CD14-positive monocyte (primary cell): Measurements from ENCODE around the gene EIF4A3. TPM values are rescaled to one million over a fixed set of nuclear protein-coding genes. Genes with fewer than 3 reads are reported as not detected.
A peak's percentile ranks its signal among the peaks of the same experiment; 100 is the strongest.

ENCODE experiments used
- DNase-seq, 3 donors: peaks; one replicate each; pipeline ENCODE4 v3.0.0-alpha.2; 2011 to 2022
- H2AFZ ChIP-seq: 2 replicates; pipeline ENCODE4 v1.6.0; 2012; ENCODE audit warnings: mild to moderate bottlenecking, low read depth, low read length, inconsistent platforms; ENCODE audit not compliant: insufficient read depth, poor library complexity, severe bottlenecking
- H3K27ac ChIP-seq, 2 donors: 1 replicate in 1 of 2; 2 replicates in 1 of 2; pipeline ENCODE4 v1.5.1; 2012 to 2013; ENCODE audit warnings: low read length in 2 of 2, control low read depth in 1 of 2, inconsistent platforms in 1 of 2, low read depth in 1 of 2, mild to moderate bottlenecking in 1 of 2
- H3K27me3 ChIP-seq, 2 donors: one replicate each; pipeline versions ENCODE4 v1.6.0 to v1.6.1; 2011 to 2013; ENCODE audit warnings: low read length in 2 of 2; ENCODE audit not compliant: control insufficient read depth in 2 of 2, insufficient read depth in 2 of 2
- H3K36me3 ChIP-seq, 2 donors: replicated peaks in 1 of 2; 1 replicate in 1 of 2; 2 replicates in 1 of 2; pipeline versions ENCODE4 v1.5.1 to v1.6.1; 2012 to 2013; ENCODE audit warnings: low read length in 2 of 2, control low read depth in 1 of 2, inconsistent platforms in 1 of 2, mild to moderate bottlenecking in 1 of 2; ENCODE audit not compliant: insufficient read depth in 2 of 2, control insufficient read depth in 1 of 2
- H3K4me1 ChIP-seq, 2 donors: 1 replicate in 1 of 2; 2 replicates in 1 of 2; pipeline versions ENCODE4 v1.5.1 to v1.6.1; 2012 to 2013; ENCODE audit warnings: low read length in 2 of 2, control low read depth in 1 of 2, inconsistent platforms in 1 of 2, mild to moderate bottlenecking in 1 of 2, moderate library complexity in 1 of 2; ENCODE audit not compliant: insufficient read depth in 2 of 2, control insufficient read depth in 1 of 2
- H3K4me2 ChIP-seq: replicated peaks from 2 replicates; pipeline ENCODE3; 2012; ENCODE audit warnings: low read length, moderate library complexity, mild to moderate bottlenecking; ENCODE audit not compliant: poor library complexity, severe bottlenecking; ENCODE audit errors: extremely low read depth
- H3K4me3 ChIP-seq, 3 experiments: fragments of 200-600 bp in 1 of 3; sonication (generic) in 1 of 3; replicated peaks in 1 of 3; 1 replicate in 2 of 3; 2 replicates in 1 of 3; pipeline ENCODE4 v1.5.1; 2011 to 2013; ENCODE audit warnings: low read length in 3 of 3, mild to moderate bottlenecking in 3 of 3, control low read depth in 2 of 3, low read depth in 2 of 3, inconsistent platforms in 1 of 3, moderate library complexity in 1 of 3
- H3K79me2 ChIP-seq: 2 replicates; pipeline ENCODE4 v1.6.0; 2012; ENCODE audit warnings: mild to moderate bottlenecking, control low read depth, inconsistent platforms, low read length, moderate library complexity; ENCODE audit not compliant: insufficient read depth
- H3K9ac ChIP-seq: 2 replicates; pipeline ENCODE4 v1.6.0; 2017; ENCODE audit warnings: low read length, mild to moderate bottlenecking; ENCODE audit not compliant: insufficient read depth, poor library complexity, severe bottlenecking
- H3K9me3 ChIP-seq, 2 donors: replicated peaks in 1 of 2; 1 replicate in 1 of 2; 2 replicates in 1 of 2; pipeline versions ENCODE4 v1.5.1 to v1.6.1; 2012 to 2013; ENCODE audit warnings: low read length in 2 of 2, control low read depth in 1 of 2; ENCODE audit not compliant: control insufficient read depth in 1 of 2, insufficient read depth in 1 of 2
- H4K20me1 ChIP-seq: 2 replicates; pipeline ENCODE4 v1.6.0; 2012; ENCODE audit warnings: mild to moderate bottlenecking, low read length, control low read depth, moderate library complexity; ENCODE audit not compliant: insufficient read depth
- H3K27ac Mint-ChIP-seq, 7 donors: one replicate each; pipeline ENCODE4 v1.8.0; 2020; ENCODE audit warnings: mild to moderate bottlenecking in 7 of 7, mixed read lengths in 7 of 7, moderate library complexity in 6 of 7, inconsistent platforms in 2 of 7
- H3K27me3 Mint-ChIP-seq, 3 donors: one replicate each; pipeline ENCODE4 v1.8.0; 2021 to 2022; ENCODE audit warnings: low read depth in 3 of 3, mild to moderate bottlenecking in 3 of 3, mixed read lengths in 3 of 3, moderate library complexity in 3 of 3, inconsistent platforms in 1 of 3
- H3K36me3 Mint-ChIP-seq, 2 donors: one replicate each; pipeline ENCODE4 v1.8.0; 2020; ENCODE audit warnings: mixed read lengths in 2 of 2, inconsistent platforms in 1 of 2, mild to moderate bottlenecking in 1 of 2
- H3K4me1 Mint-ChIP-seq: one replicate; pipeline ENCODE4 v1.8.0; 2020; ENCODE audit warnings: mild to moderate bottlenecking, mixed read lengths
- H3K4me3 Mint-ChIP-seq, 2 donors: one replicate each; pipeline ENCODE4 v1.8.0; 2020; ENCODE audit warnings: mild to moderate bottlenecking in 2 of 2, mixed read lengths in 2 of 2, moderate library complexity in 1 of 2
- H3K9me3 Mint-ChIP-seq, 7 donors: one replicate each; pipeline ENCODE4 v1.8.0; 2020 to 2022; ENCODE audit warnings: mixed read lengths in 7 of 7, mild to moderate bottlenecking in 6 of 7, moderate library complexity in 6 of 7, inconsistent platforms in 2 of 7
- WGBS: methylation state at CpG from one replicate; pipeline ENCODE4 v1.1.5; 2013; ENCODE audit warnings: missing lambda C conversion rate; ENCODE audit not compliant: insufficient coverage; 5-methylcytosine and 5-hydroxymethylcytosine counted together
- intact Hi-C, 2 donors: fragments of 100-400 bp; cut with micrococcal nuclease; formaldehyde crosslinking; loops; one replicate each; pipeline versions ENCODE4 v1.15.0 to v1.15.1; 2023
- polyA plus RNA-seq, 3 donors: library from polyadenylated mRNA; depleted of rRNA in 1 of 3; unstranded in 2 of 3; stranded (reverse) in 1 of 3; fragments of 300-500 nt in 2 of 3; fragments of >200 nt in 1 of 3; fragmentation: Illumina TruSeq in 2 of 3; gene quantifications; 1 replicate in 2 of 3; 2 replicates in 1 of 3; pipeline ENCODE4 v1.2.3, GENCODE V29; 2012 to 2021
- TF ChIP-seq, protein P1 (sequence below): fragments of 200-600 bp; IDR thresholded peaks from one replicate; pipeline ENCODE4 v1.8.0; 2022; ENCODE audit warnings: antibody characterized with exemption, mild to moderate bottlenecking

The EIF4A3 gene
- polyA plus RNA-seq, 3 donors: 101 to 180 (median 106) TPM

DNA sequence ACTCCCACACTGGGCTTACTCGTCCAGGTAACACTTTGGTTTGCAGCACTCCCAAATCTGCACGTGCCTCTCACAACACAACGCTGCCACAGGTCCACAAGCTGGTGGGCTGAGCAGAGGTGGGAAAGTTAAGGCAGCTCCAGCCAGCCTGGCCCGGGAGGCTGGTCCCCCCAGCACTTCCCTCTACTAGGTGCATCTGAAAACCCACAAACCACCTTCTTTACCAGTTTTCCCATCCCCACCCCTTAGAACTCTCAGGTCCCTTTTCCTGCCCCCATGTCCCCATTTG is 46.9 kb downstream of the EIF4A3 start:
- DNase-seq: no peak
- Mint-ChIP-seq H3K27me3 (peaks cover 1 to 4% (median 3%) of the 10 kb centered on the region in 3 donors), H3K4me3 (peak overlapping the region in 1 of 2 donors; percentile 7), H3K36me3 (peaks cover 3 to 13% of the 10 kb centered on the region in 2 donors), H3K27ac (no peak overlapping the region), H3K9me3 (no peaks in the 10 kb centered on the region), H3K4me1 (peaks cover 36% of the 10 kb centered on the region)
- Histone ChIP-seq H3K4me2 (no peak overlapping the region), H3K4me1 (peaks cover 23 to 28% of the 10 kb centered on the region in 2 donors), H3K4me3 (no peak overlapping the region), H2AFZ (no peak overlapping the region), H3K79me2 (peaks cover 12% of the 10 kb centered on the region), H3K9me3 (no peaks in the 10 kb centered on the region), H3K27me3 (no peaks in the 10 kb centered on the region), H3K36me3 (peaks cover 0 to 7% of the 10 kb centered on the region in 2 donors), H3K27ac (no peak overlapping the region), H4K20me1 (peaks cover 29% of the 10 kb centered on the region), H3K9ac (no peak overlapping the region)
- WGBS: 88% methylated on average over 4 of the region's 4 CpGs
- intact Hi-C loops: loop anchor here (2.0 to 5.0 kb wide), 2 partner anchors 47 to 162 kb away; partner anchors contain the start of genes EIF4A3 (in 2 of the 2) and RNF213 (in 1 of the 2)
- TF ChIP-seq, protein P1, sequence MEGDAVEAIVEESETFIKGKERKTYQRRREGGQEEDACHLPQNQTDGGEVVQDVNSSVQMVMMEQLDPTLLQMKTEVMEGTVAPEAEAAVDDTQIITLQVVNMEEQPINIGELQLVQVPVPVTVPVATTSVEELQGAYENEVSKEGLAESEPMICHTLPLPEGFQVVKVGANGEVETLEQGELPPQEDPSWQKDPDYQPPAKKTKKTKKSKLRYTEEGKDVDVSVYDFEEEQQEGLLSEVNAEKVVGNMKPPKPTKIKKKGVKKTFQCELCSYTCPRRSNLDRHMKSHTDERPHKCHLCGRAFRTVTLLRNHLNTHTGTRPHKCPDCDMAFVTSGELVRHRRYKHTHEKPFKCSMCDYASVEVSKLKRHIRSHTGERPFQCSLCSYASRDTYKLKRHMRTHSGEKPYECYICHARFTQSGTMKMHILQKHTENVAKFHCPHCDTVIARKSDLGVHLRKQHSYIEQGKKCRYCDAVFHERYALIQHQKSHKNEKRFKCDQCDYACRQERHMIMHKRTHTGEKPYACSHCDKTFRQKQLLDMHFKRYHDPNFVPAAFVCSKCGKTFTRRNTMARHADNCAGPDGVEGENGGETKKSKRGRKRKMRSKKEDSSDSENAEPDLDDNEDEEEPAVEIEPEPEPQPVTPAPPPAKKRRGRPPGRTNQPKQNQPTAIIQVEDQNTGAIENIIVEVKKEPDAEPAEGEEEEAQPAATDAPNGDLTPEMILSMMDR: no peak

DNA sequence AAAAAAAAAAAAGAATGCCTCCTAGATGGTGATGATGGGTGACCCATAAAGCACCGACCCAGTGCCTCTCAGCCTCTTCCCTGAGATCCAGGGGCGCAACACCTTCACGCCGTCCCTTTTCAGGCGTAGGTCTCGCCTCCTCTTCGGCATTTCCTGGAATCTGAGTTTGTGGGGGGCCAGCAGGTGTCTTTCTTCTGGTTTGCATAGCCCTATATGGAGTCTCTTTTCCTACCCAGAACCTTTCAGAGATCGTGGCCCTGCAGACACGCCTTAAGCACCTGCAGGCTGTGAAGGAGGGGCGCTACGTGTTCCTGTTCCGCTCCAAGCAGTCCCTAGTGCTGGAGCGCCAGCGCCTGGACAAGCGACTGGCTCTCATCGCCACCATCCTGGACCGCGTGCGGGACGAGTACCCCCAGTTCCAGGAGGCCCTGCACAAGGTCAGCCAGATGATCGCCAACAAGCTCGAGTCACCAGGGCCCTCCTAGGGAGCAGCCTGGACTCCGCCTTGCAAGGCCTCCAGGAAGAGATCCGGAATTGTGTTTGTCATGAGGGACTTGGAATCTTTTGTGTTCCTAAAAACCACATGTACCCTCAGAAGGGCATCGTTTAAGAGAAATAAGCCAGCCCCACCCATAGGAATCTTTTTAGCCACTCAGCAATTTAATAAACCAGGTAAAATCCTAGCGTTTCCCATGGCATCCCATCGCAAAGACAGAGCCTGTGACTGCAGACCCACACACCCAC is 47.5 kb downstream of the EIF4A3 start:
- Histone ChIP-seq H3K36me3 (peaks cover 0 to 2% of the 10 kb centered on the region in 2 donors), H3K4me1 (peaks cover 27 to 34% of the 10 kb centered on the region in 2 donors), H3K79me2 (peaks cover 12% of the 10 kb centered on the region), H3K27ac (no peak overlapping the region), H2AFZ (no peak overlapping the region), H3K9me3 (no peaks in the 10 kb centered on the region), H4K20me1 (peaks cover 25% of the 10 kb centered on the region), H3K4me2 (no peak overlapping the region), H3K9ac (no peak overlapping the region), H3K4me3 (no peak overlapping the region), H3K27me3 (no peaks in the 10 kb centered on the region)
- peaks cover 1 to 9% of the 10 kb centered on the region in 2 donors for H3K36me3 Mint-ChIP-seq
- H3K9me3 Mint-ChIP-seq: peaks cover 0 to 2% (median 0%) of the 10 kb centered on the region in 7 donors
- no peak overlapping the region for H3K27ac Mint-ChIP-seq
- intact Hi-C loops: loop anchor here (2.0 to 5.0 kb wide), 2 partner anchors 47 to 163 kb away; partner anchors contain the start of genes EIF4A3 (in 2 of the 2) and RNF213 (in 1 of the 2)
- peaks cover 41% of the 10 kb centered on the region for H3K4me1 Mint-ChIP-seq
- peaks cover 1 to 4% (median 4%) of the 10 kb centered on the region in 3 donors for H3K27me3 Mint-ChIP-seq
- DNase-seq: no peak
- WGBS: 90% methylated on average over 25 of the region's 27 CpGs
- peak overlapping the region in 1 of 2 donors; percentile 34 for H3K4me3 Mint-ChIP-seq
- TF ChIP-seq, protein P1: no peak
